ENCODE data around the gene CALM3. TPM values are rescaled to one million over a fixed set of nuclear protein-coding genes. Genes with fewer than 3 reads are reported as not detected.

Gene CALM3
- 217 TPM for total RNA-seq
- polyA plus RNA-seq (ENCODE audit: insufficient read depth, low read depth, low replicate concordance), result 350 TPM
- long read RNA-seq, donor 1, transcript CALM3-207 (4 exons, 721 nt), result minor isoform, 5 of 210 reads
- long read RNA-seq, donor 1, transcript CALM3-201 (6 exons, 2,289 nt), result major isoform, 164 of 210 reads
- long read RNA-seq, donor 1, partial matches to known transcripts, result 28 of 210 reads
- long read RNA-seq, donor 1, other reads (novel, unspliced or antisense), result 11 of 210 reads
- long read RNA-seq, donor 2, transcript CALM3-201 (6 exons, 2,289 nt), result major isoform, 129 of 168 reads
- long read RNA-seq, donor 2, transcript CALM3-207 (4 exons, 721 nt), result minor isoform, 11 of 168 reads
- long read RNA-seq, donor 2, partial matches to known transcripts, result 15 of 168 reads
- long read RNA-seq, donor 2, other reads (novel, unspliced or antisense), result 12 of 168 reads
- long read RNA-seq, donor 3, transcript CALM3-201 (6 exons, 2,289 nt), result major isoform, 146 of 197 reads
- long read RNA-seq, donor 3, partial matches to known transcripts, result 33 of 197 reads
- long read RNA-seq, donor 3, other reads (novel, unspliced or antisense), result 5 of 197 reads
- long read RNA-seq, donor 4, transcript CALM3-201 (6 exons, 2,289 nt), result major isoform, 113 of 199 reads
- long read RNA-seq, donor 4, partial matches to known transcripts, result 70 of 199 reads
- long read RNA-seq, donor 4, other reads (novel, unspliced or antisense), result 12 of 199 reads
- long read RNA-seq, donor 5, transcript CALM3-201 (6 exons, 2,289 nt), result major isoform, 9 of 9 reads
- long read RNA-seq, donor 5, partial matches to known transcripts, result 0 of 9 reads
- long read RNA-seq, donor 5, other reads (novel, unspliced or antisense), result 0 of 9 reads
- long read RNA-seq, donor 6, transcript CALM3-201 (6 exons, 2,289 nt), result major isoform, 88 of 128 reads
- long read RNA-seq, donor 6, transcript CALM3-207 (4 exons, 721 nt), result minor isoform, 9 of 128 reads
- long read RNA-seq, donor 6, partial matches to known transcripts, result 31 of 128 reads
- long read RNA-seq, donor 6, other reads (novel, unspliced or antisense), result 0 of 128 reads
- long read RNA-seq, donor 7, transcript CALM3-201 (6 exons, 2,289 nt), result major isoform, 104 of 149 reads
- long read RNA-seq, donor 7, partial matches to known transcripts, result 5 of 149 reads
- long read RNA-seq, donor 7, other reads (novel, unspliced or antisense), result 39 of 149 reads
- long read RNA-seq, donor 8, transcript CALM3-201 (6 exons, 2,289 nt), result major isoform, 140 of 179 reads
- long read RNA-seq, donor 8, transcript CALM3-207 (4 exons, 721 nt), result minor isoform, 8 of 179 reads
- long read RNA-seq, donor 8, partial matches to known transcripts, result 28 of 179 reads
- long read RNA-seq, donor 8, other reads (novel, unspliced or antisense), result 0 of 179 reads
- long read RNA-seq, donor 9, transcript CALM3-207 (4 exons, 721 nt), result minor isoform, 5 of 132 reads
- long read RNA-seq, donor 9, transcript CALM3-201 (6 exons, 2,289 nt), result major isoform, 91 of 132 reads
- long read RNA-seq, donor 9, partial matches to known transcripts, result 29 of 132 reads
- long read RNA-seq, donor 9, other reads (novel, unspliced or antisense), result 5 of 132 reads
- long read RNA-seq, donor 10, transcript CALM3-201 (6 exons, 2,289 nt), result major isoform, 117 of 429 reads
- long read RNA-seq, donor 10, transcript CALM3-207 (4 exons, 721 nt), result minor isoform, 8 of 429 reads
- long read RNA-seq, donor 10, partial matches to known transcripts, result 295 of 429 reads
- long read RNA-seq, donor 10, other reads (novel, unspliced or antisense), result 6 of 429 reads

DNA sequence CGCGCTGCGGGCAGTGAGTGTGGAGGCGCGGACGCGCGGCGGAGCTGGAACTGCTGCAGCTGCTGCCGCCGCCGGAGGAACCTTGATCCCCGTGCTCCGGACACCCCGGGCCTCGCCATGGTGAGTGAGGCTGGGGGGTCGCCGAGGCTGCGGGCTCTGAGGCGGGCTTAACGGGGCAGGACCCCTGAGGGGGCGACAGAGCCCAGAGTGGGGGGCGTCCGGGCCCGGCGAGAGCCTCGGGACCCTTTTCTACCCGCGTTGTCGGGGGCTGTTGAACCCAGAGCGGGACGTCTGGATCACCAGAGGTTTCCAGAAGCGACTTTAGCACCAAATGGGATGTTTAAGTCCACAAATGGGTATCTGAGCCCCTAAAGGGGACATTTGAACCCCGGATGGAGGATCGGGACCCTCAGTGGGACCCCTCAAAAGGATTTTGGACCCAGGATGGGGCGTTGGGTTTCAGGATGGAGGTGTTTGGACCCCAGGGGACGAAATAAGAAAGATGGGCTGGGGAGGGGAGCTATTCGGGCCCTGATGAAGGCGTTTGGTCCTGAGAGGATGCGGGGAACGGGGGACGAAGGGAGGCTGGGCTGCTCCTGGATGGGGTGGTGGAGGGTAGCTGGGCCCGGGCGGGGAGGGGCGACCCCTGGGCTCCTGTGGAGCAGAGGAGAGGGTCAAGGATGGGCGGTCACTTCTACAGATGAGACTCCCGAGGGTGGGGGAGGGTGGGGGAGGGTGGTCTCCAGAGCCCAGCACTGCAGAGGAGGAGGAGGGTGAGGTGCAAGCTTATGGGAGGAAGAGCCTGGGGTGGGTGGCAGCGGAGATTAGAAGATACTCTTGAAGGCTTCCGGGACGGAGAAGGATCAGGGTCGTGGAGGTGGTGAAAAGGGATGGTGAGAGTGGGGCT is at the start of gene CALM3:
CALM3 (plus strand) TSS at position 13 of the 907 bp plus-strand sequence; CDS start at position 118, 105 bp downstream.
- Histone ChIP-seq H3K9ac (ENCODE audit: low read length in 3 of 3) (peak within 1 kb of the TSS; percentile 97 to 99 (median 98)), H3K9me3 (ENCODE audit: control insufficient read depth in 2 of 3, insufficient read depth in 1 of 3, low read length in 3 of 3) (no peaks in the 10 kb centered on the region), H3K27ac (ENCODE audit: low read depth in 2 of 2, low read length in 2 of 2) (peak within 1 kb of the TSS; percentile 100), H3K4me3 (ENCODE audit: low read length in 3 of 3) (peak within 1 kb of the TSS; percentile 92 to 97 (median 97)), H3K27me3 (ENCODE audit: control insufficient read depth, insufficient read depth, low read length) (no peaks in the 10 kb centered on the region), H3K4me1 (ENCODE audit: control insufficient read depth in 2 of 3, insufficient read depth in 2 of 3, low read depth in 1 of 3, low read length in 3 of 3) (peaks cover 0 to 33% (median 20%) of the 10 kb centered on the region in 3 donors), H3K36me3 (ENCODE audit: control insufficient read depth in 2 of 3, insufficient read depth in 3 of 3, low read length in 3 of 3) (peaks cover 0 to 10% (median 8%) of the 10 kb centered on the region in 3 donors)
- DNase-seq, result peak; percentile 31 to 84 (median 68)
- intact Hi-C loops (cut with DNase I), result no loop called here
- no peak for FAIRE-seq
- TF ChIP-seq, protein P1, sequence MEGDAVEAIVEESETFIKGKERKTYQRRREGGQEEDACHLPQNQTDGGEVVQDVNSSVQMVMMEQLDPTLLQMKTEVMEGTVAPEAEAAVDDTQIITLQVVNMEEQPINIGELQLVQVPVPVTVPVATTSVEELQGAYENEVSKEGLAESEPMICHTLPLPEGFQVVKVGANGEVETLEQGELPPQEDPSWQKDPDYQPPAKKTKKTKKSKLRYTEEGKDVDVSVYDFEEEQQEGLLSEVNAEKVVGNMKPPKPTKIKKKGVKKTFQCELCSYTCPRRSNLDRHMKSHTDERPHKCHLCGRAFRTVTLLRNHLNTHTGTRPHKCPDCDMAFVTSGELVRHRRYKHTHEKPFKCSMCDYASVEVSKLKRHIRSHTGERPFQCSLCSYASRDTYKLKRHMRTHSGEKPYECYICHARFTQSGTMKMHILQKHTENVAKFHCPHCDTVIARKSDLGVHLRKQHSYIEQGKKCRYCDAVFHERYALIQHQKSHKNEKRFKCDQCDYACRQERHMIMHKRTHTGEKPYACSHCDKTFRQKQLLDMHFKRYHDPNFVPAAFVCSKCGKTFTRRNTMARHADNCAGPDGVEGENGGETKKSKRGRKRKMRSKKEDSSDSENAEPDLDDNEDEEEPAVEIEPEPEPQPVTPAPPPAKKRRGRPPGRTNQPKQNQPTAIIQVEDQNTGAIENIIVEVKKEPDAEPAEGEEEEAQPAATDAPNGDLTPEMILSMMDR (IDR thresholded peaks at IDR 0.05; ENCODE audit: borderline replicate concordance, extremely low read depth, insufficient read depth), result no peak

DNA sequence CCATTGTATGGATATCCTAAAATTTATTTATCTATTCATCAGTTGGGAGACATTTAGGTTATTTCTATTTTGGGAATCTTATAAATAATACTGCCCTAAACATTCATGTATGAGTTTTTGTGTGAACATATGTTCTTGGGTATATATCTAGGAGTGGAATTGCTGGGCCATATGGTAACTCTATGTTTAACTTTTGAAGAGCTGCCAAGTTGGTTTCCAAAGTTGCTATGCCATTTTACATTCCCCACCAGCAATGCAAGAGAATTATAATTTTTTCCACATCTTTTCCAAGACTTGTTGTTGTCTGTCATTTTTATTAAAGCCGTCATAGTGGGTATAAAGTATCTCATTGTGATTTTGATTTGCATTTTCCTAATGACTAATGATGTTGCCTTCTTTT is 48.2 kb upstream of the CALM3 start:
- Histone ChIP-seq H3K27me3 (ENCODE audit: control insufficient read depth, insufficient read depth, low read length) (no peaks in the 10 kb centered on the region), H3K9ac (ENCODE audit: low read length in 3 of 3) (no peak overlapping the region), H3K27ac (ENCODE audit: low read depth in 2 of 2, low read length in 2 of 2) (no peak overlapping the region), H3K4me1 (ENCODE audit: control insufficient read depth in 2 of 3, insufficient read depth in 2 of 3, low read depth in 1 of 3, low read length in 3 of 3) (no peaks in the 10 kb centered on the region), H3K4me3 (ENCODE audit: low read length in 3 of 3) (no peak overlapping the region), H3K9me3 (ENCODE audit: control insufficient read depth in 2 of 3, insufficient read depth in 1 of 3, low read length in 3 of 3) (peaks cover 0 to 5% (median 0%) of the 10 kb centered on the region in 3 donors), H3K36me3 (ENCODE audit: control insufficient read depth in 2 of 3, insufficient read depth in 3 of 3, low read length in 3 of 3) (no peaks in the 10 kb centered on the region)
- no peak for FAIRE-seq
- no peak for DNase-seq
- TF ChIP-seq, protein P1 (IDR thresholded peaks at IDR 0.05; ENCODE audit: borderline replicate concordance, extremely low read depth, insufficient read depth), result no peak
- intact Hi-C loops (cut with DNase I), result no loop called here

Data from kidney (tissue), 22 donors.